ENCODE data around the gene UBE2G1. TPM values are rescaled to one million over a fixed set of nuclear protein-coding genes. Genes with fewer than 3 reads are reported as not detected.

UBE2G1 gene
- total and polyA plus RNA-seq, 9 of the 15 experiments (the other 6 are each of a cell fraction or from before 2014, with no cell fraction given), result 10.1 to 65.9 (median 29.7) TPM

DNA sequence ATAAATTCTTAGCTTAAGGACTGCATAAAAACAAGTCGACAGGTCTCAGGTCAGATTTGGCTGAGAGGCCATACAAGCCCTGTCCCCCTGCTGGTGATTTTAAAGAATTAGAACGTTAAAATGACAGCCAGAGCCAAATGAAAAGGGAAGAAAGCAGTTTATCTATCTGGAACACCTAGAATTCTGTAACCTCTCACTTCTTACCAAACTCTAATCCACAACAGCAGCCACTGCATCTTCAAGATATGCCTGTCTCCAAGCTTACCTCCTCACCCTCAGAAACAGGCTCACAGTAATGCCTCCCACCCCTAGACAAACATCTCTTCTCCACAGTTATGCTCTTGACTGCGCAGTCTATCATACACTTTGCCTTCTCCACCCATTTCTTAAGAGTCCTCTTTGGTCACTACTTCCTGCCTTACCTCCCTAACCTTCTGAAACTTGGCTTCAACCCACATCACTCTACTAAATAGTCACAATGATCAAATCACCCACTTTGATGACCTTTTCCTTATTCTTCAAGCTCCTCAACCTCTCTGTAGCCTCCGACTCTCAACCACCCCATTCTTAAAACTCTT, 116.9 kb downstream of the UBE2G1 start (continued):
- TF ChIP-seq, protein P1, sequence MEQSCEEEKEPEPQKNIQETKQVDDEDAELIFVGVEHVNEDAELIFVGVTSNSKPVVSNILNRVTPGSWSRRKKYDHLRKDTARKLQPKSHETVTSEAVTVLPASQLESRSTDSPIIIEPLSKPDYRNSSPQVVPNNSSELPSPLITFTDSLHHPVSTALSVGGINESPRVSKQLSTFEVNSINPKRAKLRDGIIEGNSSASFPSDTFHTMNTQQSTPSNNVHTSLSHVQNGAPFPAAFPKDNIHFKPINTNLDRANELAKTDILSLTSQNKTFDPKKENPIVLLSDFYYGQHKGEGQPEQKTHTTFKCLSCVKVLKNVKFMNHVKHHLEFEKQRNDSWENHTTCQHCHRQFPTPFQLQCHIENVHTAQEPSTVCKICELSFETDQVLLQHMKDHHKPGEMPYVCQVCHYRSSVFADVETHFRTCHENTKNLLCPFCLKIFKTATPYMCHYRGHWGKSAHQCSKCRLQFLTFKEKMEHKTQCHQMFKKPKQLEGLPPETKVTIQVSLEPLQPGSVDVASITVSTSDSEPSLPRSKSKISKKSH (CRISPR knock-in tag; IDR thresholded peaks at IDR 0.05), result no peak
- TF ChIP-seq CAMTA2 (CRISPR knock-in tag; conservative IDR thresholded peaks at IDR 0.05), result no peak
- TF ChIP-seq ZNF589 (CRISPR knock-in tag; IDR thresholded peaks at IDR 0.05; ENCODE audit: low read depth), result no peak
- TF ChIP-seq THRAP3 (IDR thresholded peaks at IDR 0.05; ENCODE audit: borderline replicate concordance), result no peak
- TF ChIP-seq RB1 (IDR thresholded peaks at IDR 0.05; ENCODE audit: low read depth), result no peak
- no peak for TF ChIP-seq PHF8 (IDR thresholded peaks at IDR 0.05; ENCODE audit: borderline replicate concordance, low read length)
- TF ChIP-seq, protein P2, sequence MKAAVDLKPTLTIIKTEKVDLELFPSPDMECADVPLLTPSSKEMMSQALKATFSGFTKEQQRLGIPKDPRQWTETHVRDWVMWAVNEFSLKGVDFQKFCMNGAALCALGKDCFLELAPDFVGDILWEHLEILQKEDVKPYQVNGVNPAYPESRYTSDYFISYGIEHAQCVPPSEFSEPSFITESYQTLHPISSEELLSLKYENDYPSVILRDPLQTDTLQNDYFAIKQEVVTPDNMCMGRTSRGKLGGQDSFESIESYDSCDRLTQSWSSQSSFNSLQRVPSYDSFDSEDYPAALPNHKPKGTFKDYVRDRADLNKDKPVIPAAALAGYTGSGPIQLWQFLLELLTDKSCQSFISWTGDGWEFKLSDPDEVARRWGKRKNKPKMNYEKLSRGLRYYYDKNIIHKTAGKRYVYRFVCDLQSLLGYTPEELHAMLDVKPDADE (conservative IDR thresholded peaks at IDR 0.05; ENCODE audit: control insufficient read depth, low read depth, low read length), result 0 out of 2 replicates have a peak, but pooled peaks have one; percentile 25
- peak; percentile 27; the same call in 1 of the 2 replicates for TF ChIP-seq ESRRA (IDR thresholded peaks at IDR 0.05; ENCODE audit: borderline replicate concordance, low read depth)
- TF ChIP-seq TEAD4 (IDR thresholded peaks at IDR 0.05; ENCODE audit: low read length), result peak; percentile 98
- TF ChIP-seq TEAD4 (CRISPR knock-in tag; IDR thresholded peaks at IDR 0.05; ENCODE audit: borderline replicate concordance), result no peak
- TF ChIP-seq NELFE (IDR thresholded peaks at IDR 0.05; ENCODE audit: insufficient read depth, insufficient read length), result no peak
- TF ChIP-seq, protein P3, sequence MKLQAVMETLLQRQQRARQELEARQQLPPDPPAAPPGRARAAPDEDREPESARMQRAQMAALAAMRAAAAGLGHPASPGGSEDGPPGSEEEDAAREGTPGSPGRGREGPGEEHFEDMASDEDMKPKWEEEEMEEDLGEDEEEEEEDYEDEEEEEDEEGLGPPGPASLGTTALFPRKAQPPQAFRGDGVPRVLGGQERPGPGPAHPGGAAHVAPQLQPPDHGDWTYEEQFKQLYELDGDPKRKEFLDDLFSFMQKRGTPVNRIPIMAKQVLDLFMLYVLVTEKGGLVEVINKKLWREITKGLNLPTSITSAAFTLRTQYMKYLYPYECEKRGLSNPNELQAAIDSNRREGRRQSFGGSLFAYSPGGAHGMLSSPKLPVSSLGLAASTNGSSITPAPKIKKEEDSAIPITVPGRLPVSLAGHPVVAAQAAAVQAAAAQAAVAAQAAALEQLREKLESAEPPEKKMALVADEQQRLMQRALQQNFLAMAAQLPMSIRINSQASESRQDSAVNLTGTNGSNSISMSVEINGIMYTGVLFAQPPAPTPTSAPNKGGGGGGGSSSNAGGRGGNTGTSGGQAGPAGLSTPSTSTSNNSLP (IDR thresholded peaks at IDR 0.05; ENCODE audit: borderline replicate concordance, low read depth, low read length), result peak; percentile 40; the same call in 1 of the 2 replicates
- TF ChIP-seq ZNF668 (CRISPR knock-in tag; IDR thresholded peaks at IDR 0.05), result no peak
- no peak for TF ChIP-seq HOXB6 (CRISPR knock-in tag; IDR thresholded peaks at IDR 0.05; ENCODE audit: borderline replicate concordance)
- TF ChIP-seq ZNF133 (CRISPR knock-in tag; IDR thresholded peaks at IDR 0.05), result no peak
- peak; percentile 88 for TF ChIP-seq KLF16 (IDR thresholded peaks at IDR 0.05)
- TF ChIP-seq MTF1 (CRISPR knock-in tag; IDR thresholded peaks at IDR 0.05; ENCODE audit: borderline replicate concordance), result no peak
- TF ChIP-seq ZFP30 (CRISPR knock-in tag; IDR thresholded peaks at IDR 0.05; ENCODE audit: borderline replicate concordance), result no peak

Measured in K562 (cell line).